Type B pancreatic cell (in vitro differentiated cells): ENCODE data around the gene ELL. TPM values are rescaled to one million over a fixed set of nuclear protein-coding genes. Genes with fewer than 3 reads are reported as not detected.

Source experiments
- DNase-seq: peaks from one replicate; pipeline ENCODE4 v3.0.0; 2021; ENCODE audit warnings: mixed read lengths; ENCODE audit not compliant: unreplicated experiment; ENCODE audit errors: extremely low spot score
- H3K27ac Mint-ChIP-seq: 2 replicates; pipeline ENCODE4 v1.8.0; 2021; ENCODE audit warnings: mild to moderate bottlenecking, mixed read lengths
- H3K27me3 Mint-ChIP-seq: 2 replicates; pipeline ENCODE4 v1.8.0; 2021; ENCODE audit warnings: mixed read lengths
- H3K36me3 Mint-ChIP-seq: 2 replicates; pipeline ENCODE4 v1.8.0; 2021; ENCODE audit warnings: mixed read lengths
- H3K4me1 Mint-ChIP-seq: one replicate; pipeline ENCODE4 v1.8.0; 2021; ENCODE audit warnings: mixed read lengths; ENCODE audit not compliant: unreplicated experiment
- H3K4me3 Mint-ChIP-seq: 2 replicates; pipeline ENCODE4 v1.8.0; 2021; ENCODE audit warnings: mild to moderate bottlenecking, mixed read lengths
- H3K9me3 Mint-ChIP-seq: 2 replicates; pipeline ENCODE4 v1.8.0; 2021; ENCODE audit warnings: mixed read lengths
- total RNA-seq: library from RNA; stranded (reverse); gene quantifications from 2 replicates; pipeline ENCODE4 v1.2.1, GENCODE V29; 2021; ENCODE audit warnings: low replicate concordance
- TF ChIP-seq, protein P1 (sequence below): fragments of 200-600 bp; sonication (generic); conservative IDR thresholded peaks from 2 replicates; pipeline ENCODE4 v1.5.0; 2021; ENCODE audit warnings: antibody characterized with exemption, mild to moderate bottlenecking

ELL gene
- total RNA-seq, 1 donor from 2014 or later: 13.6 TPM

DNA sequence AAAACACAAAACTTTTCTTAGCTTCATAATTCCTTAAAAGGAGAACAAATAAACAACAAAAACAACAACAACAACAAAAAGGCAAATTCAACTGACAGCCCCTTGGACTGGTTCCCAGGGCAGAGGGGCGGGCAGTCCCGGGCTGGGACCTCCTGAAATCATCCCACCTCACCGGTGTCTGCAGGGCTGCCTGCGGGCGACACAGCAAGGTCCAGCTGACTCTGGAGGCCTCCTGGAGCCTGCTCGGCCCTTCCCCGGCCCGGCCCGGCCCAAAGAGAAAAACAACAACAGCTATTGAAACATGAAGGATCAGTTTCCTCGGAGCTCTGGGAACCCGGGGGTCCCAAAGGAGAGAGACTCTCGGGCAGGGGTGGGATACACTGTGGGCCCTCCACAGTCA is 78.9 kb downstream of the ELL start:
- DNase-seq: no peak
- peaks cover 19% of the 10 kb centered on the region for H3K4me1 Mint-ChIP-seq
- peaks cover 5% of the 10 kb centered on the region for H3K36me3 Mint-ChIP-seq
- no peaks in the 10 kb centered on the region for H3K9me3 Mint-ChIP-seq
- H3K27me3 Mint-ChIP-seq: no peaks in the 10 kb centered on the region
- TF ChIP-seq, protein P1, sequence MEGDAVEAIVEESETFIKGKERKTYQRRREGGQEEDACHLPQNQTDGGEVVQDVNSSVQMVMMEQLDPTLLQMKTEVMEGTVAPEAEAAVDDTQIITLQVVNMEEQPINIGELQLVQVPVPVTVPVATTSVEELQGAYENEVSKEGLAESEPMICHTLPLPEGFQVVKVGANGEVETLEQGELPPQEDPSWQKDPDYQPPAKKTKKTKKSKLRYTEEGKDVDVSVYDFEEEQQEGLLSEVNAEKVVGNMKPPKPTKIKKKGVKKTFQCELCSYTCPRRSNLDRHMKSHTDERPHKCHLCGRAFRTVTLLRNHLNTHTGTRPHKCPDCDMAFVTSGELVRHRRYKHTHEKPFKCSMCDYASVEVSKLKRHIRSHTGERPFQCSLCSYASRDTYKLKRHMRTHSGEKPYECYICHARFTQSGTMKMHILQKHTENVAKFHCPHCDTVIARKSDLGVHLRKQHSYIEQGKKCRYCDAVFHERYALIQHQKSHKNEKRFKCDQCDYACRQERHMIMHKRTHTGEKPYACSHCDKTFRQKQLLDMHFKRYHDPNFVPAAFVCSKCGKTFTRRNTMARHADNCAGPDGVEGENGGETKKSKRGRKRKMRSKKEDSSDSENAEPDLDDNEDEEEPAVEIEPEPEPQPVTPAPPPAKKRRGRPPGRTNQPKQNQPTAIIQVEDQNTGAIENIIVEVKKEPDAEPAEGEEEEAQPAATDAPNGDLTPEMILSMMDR: no peak
- H3K4me3 Mint-ChIP-seq: no peak overlapping the region
- H3K27ac Mint-ChIP-seq: no peak overlapping the region

GRCh38 chr19:18441804-18442788 is 79.8 kb downstream of the ELL start:
- Mint-ChIP-seq H3K27ac (peak overlapping the region; percentile 71), H3K4me1 (peaks cover 19% of the 10 kb centered on the region), H3K9me3 (no peaks in the 10 kb centered on the region), H3K27me3 (no peaks in the 10 kb centered on the region), H3K36me3 (peaks cover 5% of the 10 kb centered on the region), H3K4me3 (no peak overlapping the region)
- no peak for DNase-seq
- TF ChIP-seq, protein P1: no peak

DNA sequence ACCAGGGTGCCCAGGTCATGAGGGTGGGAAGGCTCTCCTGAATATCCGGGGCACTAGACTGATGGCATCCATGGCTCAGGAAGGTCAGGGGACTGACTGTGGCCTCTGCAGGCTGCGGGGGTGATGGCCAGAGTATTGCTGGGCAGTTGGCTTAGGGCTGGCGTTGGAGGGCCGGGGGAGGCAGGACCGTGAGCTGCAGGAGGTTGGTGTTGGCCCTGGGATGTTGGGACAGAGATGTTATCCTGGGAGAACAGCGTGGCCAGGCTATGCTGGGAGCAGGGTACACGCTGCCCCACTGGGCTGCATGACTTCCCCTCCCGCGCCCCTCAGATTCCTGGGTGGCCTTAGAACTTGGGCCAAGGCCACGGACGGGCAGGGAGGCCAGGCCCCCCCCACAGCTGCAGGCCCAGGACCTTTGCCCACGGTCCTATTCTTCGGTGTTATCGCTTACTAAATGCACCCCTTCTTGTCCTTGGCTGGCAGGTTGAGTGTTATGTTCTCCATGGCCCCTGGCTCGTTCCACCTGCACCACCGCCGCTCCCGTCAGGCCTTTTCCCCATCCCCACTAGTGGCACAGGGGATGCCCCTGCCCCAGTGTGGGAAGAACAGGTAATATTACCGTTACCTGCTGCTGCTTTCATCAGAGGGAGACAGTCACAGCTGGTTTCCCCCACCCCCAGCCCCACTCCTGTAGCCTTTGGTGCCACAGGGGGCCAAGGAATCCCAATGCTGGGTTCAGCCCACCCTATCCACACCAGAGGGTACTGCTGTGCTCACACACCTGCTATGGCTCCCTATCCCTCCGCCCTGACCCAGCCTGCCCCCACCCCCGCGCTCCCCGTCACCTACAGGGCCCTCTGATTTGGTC is 80.7 kb downstream of the ELL start:
- H3K4me1 Mint-ChIP-seq: peaks cover 19% of the 10 kb centered on the region
- no peak for DNase-seq
- peak overlapping the region; percentile 64 for H3K27ac Mint-ChIP-seq
- H3K4me3 Mint-ChIP-seq: no peak overlapping the region
- no peaks in the 10 kb centered on the region for H3K9me3 Mint-ChIP-seq
- H3K27me3 Mint-ChIP-seq: no peaks in the 10 kb centered on the region
- peaks cover 5% of the 10 kb centered on the region for H3K36me3 Mint-ChIP-seq
- TF ChIP-seq, protein P1: no peak

GRCh38 chr19:18440415-18440877 is 81.4 kb downstream of the ELL start:
- TF ChIP-seq, protein P1: peak; percentile 31
- Mint-ChIP-seq H3K27me3 (no peaks in the 10 kb centered on the region), H3K4me1 (peaks cover 19% of the 10 kb centered on the region), H3K36me3 (peaks cover 5% of the 10 kb centered on the region), H3K9me3 (no peaks in the 10 kb centered on the region), H3K4me3 (no peak overlapping the region), H3K27ac (peak overlapping the region; percentile 29)
- no peak for DNase-seq

DNA sequence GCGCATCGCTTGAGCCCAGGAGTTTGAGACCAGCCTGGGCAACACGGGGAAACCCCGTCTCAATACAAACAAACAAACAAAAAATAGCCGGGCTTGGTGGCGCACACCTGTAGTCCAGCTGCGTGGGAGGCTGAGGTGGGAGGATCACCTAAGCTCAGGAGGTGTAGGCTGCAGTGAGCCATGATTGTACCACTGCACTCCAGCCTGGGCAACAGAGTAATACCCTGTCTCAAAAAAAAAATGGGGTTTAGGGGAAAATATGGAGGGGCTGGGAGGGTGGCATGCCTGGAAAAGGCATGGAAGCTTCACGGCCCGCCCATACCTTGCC is 82.0 kb downstream of the ELL start:
- Mint-ChIP-seq H3K4me1 (peaks cover 19% of the 10 kb centered on the region), H3K9me3 (no peaks in the 10 kb centered on the region), H3K27me3 (no peaks in the 10 kb centered on the region), H3K36me3 (peaks cover 5% of the 10 kb centered on the region), H3K27ac (peak overlapping the region; percentile 94), H3K4me3 (peak overlapping the region; percentile 77)
- no peak for DNase-seq
- TF ChIP-seq, protein P1: no peak
